Islet precursor cell (in vitro differentiated cells): ENCODE data around the gene ERGIC1.

Experiments used
- DNase-seq: peaks from one replicate; pipeline ENCODE4 v3.0.0-alpha.2; 2018

Gene ERGIC1

GRCh38 chr5:172904312-172904642, 70.2 kb downstream of the ERGIC1 start:
- no peak for DNase-seq

- DNase-seq: peak; percentile 97
Measured at GRCh38 chr5:172904643-172905345, 70.7 kb downstream of the ERGIC1 start.

DNA sequence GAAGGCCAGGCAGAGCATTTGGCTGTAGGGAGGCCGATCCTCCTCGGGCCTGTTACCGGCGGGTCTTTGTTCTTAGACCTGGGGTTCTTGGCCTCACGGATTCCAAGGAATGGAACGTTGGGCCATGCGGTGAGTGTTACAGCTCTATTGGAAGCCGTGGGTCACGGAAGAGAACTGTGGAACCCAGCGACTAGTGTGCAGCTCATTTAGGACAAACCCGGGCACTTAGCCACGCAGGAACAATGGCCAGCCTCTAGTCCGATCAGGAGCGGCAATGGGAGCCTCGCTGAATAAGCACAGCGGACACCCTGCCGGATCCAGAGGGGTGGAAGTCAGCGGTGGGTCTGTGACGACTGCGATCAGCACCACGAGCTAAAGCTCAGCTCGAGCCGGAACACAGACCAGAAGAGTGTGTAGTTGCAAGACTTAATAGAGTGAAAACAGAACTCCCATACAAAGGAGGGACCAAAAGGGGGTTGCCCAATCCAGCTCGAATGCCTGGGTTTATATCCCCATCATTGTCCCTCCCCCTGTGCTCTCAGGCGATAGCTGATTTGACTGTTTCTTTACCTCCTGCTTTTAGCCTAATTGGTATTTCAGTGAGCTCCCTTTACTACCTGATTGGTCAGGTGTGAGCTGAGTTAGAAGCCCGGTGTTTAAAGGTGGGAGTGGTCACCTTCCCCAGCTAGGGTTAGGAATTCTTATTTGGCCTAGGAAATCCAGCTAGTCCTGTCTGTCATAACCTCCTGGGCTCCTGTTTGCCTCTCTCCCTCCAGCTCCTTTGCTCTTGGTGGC, 71.5 kb downstream of the ERGIC1 start:
- DNase-seq: peak; percentile 68

- no peak for DNase-seq
Measured at GRCh38 chr5:172906436-172906835, 72.4 kb downstream of the ERGIC1 start.

DNA sequence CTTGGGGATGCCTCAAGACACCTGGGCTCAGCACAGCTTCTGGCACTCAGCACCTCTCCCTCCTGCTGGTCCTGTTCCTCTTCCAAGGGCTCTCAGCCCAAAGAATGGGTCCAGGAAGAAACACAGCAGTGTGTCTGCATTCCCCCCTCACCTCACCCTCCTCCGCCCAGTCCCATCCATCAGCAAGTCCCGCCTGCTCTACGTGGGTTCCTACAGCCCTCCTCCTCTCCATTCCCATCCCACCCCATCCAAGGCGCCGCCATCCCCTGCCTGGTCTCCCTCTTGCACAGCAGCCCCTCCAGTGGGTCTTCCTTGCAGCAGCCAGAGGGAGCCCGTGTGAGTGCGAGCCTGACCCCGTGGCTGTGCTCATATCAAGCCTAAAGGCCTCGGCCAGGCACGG, 72.8 kb downstream of the ERGIC1 start:
- no peak for DNase-seq

DNA sequence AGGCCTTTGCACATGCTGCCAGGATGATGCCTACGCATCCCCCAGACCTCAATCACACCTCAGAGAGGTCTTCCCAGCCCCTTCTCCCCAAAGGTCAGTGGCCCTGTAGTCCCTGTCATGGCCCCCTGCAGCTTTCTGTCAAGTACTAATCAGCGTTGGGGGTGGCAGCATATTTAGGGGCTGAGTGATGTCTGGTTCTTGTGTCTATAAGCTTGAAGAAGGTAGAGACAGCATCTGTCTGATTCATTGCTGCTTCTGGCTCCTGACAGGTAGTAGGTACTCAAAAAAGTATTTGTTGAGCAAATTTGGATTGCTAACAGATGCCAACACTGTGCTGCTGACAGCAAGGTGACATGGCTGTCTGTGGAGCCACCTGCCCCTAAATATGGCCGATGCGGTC, 73.6 kb downstream of the ERGIC1 start:
- no peak for DNase-seq

DNA sequence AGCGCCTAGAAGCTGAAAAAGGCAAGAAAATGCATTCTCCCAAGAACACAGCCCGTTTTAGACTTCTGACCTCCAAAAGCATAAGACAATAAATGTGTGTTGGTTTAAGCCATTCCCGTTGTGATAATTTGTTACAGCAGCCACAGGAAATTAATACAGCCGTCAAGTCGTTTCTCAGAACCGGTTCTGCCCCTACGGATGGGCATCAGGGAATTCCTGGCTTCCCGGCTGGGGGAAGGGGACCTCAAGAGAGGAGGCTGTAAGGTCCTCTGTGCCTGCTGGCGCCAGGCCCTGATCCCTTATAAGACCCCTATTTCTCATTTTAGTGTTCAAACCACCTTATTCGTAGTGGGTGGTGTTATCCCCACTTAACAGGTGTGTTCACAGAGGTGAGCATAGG, 74.6 kb downstream of the ERGIC1 start:
- no peak for DNase-seq

DNA sequence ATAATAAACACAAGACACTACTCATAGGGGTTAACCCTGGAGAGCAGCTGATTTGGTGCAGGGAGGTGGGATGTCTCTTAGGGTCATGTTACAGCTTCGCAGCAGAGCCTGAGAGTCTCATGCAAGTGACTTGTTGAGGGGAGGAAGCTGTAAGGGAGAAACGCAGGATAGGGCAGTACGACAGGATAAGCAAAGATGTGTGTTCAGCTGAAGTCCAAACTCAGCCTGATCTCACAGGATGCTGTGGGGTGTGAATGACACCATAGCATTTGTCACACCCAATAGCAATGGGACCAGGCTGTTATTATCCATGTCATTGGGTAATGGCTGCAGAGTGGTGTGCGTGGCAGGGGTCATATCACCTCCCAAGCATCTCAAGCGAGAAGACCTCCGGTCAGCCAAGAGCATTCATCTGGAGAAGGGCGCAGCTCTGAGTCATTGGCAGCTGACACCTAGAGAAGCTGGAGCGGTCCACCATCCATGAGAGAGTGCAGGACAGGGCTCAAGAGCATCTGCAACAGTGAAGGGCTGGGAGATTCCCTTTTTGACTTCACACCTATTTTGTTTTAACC, 76.0 kb downstream of the ERGIC1 start:
- no peak for DNase-seq

GRCh38 chr5:172910828-172911627, 77.0 kb downstream of the ERGIC1 start:
- no peak for DNase-seq

DNA sequence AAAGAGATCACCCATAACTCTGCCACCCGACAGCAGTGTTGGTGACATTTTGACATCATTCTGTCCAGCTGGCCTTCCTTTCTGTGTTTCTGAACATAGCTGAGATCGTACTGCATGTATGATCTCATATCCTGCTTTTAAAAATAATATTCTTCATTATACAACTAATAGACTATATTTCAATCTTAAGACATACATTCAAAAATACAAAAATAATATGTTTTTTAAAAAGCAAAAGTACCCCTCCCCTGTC, 77.5 kb downstream of the ERGIC1 start:
- DNase-seq: no peak

DNA sequence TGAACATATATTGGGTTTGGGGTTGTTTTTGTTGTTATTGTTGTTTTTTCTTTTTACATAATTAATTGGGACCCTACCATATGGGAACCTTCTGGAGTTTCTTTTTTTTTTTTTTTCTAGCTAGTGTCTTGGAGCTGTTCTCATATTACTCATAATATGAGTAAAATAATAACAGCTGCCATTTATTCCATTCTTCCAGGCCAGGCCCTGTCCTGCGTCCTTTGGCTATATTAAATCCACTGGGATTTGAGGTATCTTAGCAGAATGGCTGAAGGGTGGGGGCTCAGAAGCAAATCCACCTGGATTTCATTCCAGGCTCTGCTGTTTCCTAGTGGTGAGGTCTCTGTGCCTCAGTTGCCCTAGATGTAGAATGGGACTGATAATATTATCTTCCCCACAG, 77.9 kb downstream of the ERGIC1 start:
- DNase-seq: no peak

GRCh38 chr5:172913117-172913850, 79.2 kb downstream of the ERGIC1 start:
- no peak for DNase-seq

DNA sequence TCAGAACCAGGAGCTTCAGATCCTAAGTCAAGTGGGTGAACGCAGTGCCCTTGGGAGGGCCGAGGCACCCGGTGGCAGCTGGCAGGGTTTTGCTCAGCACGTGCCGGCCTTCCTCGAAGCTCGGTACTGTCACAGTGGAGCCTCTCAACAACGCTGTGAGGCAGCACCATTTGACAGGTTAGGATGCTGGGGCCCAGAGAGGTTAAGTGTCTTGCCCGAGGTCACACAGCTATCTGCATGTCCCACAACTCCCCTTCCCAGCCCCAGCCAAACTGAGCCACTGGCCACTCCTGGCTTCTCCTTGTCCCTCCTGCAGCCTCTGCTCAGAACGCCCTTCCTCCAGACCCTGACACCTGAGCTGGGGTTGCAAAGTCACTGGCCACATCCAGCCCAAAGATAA, 81.5 kb downstream of the ERGIC1 start:
- no peak for DNase-seq

GRCh38 chr5:172918421-172919371, 84.6 kb downstream of the ERGIC1 start:
- no peak for DNase-seq

DNA sequence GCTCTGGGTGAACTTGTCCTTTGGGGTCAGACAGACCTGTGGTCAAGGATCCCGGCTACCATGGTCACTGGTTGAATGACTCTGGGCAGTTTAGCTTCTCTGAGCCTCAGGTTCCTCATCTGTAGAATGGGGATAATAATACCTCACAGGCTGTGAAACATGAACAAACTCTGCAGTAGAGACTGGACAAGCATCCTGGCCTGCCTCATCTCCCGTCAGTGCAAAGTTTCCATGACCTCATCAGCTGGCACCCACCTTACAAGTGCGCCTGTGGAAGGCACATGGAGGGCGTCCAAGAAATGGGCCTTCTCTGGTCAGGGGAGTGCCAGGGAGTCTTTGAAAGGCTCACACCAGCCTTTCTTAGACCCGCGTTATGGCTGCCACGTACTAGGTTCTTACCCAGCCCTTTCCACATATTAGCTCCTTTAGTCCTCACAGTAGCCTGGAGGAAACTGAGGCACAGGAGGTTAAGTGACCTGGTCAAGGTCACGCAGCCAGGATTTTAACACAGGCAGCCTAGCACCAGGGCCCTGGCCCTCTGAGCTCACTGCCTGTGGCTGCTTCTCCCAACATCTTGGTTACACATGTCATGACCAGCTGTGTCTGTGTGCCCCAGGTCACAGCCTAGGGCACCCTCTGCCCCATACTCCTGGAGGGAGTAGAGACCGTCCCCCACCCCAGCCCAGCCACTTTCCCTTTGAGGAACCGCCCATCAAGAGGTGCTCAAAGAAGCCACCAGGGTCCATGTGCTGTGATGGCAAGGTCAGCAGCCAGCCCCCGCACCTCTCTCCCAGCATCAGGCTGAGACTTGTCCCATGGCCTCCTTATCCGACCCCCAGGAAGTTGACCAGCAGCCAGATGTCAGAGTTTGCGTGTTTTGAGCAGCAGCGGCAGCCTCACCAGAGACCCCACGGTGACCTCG, 85.7 kb downstream of the ERGIC1 start:
- no peak for DNase-seq

- peak; percentile 86 for DNase-seq
Measured at GRCh38 chr5:172920447-172920849, 86.4 kb downstream of the ERGIC1 start.

- no peak for DNase-seq
Measured at GRCh38 chr5:172920995-172921394, 86.9 kb downstream of the ERGIC1 start.

GRCh38 chr5:172921906-172922305, 87.9 kb downstream of the ERGIC1 start:
- no peak for DNase-seq

GRCh38 chr5:172923539-172923938, 89.5 kb downstream of the ERGIC1 start:
- no peak for DNase-seq

DNA sequence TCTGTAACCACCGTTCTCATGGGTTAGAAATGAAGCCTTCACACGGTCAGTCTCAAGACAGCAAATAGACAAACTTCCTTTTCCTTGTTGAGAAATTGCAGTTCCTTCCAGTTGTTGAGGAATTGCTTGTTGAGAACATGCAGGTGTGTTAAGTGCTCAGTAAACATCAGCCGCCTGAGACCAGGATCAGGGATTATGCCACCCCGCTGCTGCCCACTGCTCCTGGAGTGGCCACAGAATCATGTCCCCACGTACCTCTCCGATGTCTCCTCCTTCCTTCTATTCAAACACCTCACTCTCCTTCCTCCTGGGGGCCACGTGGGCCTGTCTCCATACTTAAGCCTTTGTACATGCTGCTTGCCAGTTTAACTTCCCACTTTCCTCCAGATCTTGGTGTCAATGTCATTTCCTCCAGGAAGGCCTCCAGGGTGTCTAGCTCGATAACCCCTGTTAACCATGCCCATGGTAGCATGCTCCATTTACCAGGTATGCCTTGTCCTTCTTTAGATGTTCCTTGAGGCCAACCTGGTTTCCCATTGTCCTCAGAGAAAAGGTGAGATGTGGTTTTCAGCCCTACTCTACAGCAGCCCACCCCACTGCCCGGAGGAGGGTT, 91.4 kb downstream of the ERGIC1 start:
- DNase-seq: no peak
